Thoracic aorta endothelial cell (primary cell): ENCODE results near the gene LRRIQ1. TPM values are rescaled to one million over a fixed set of nuclear protein-coding genes. Genes with fewer than 3 reads are reported as not detected.

ENCODE experiments used
- total RNA-seq: library from RNA; depleted of rRNA; stranded (reverse); fragments of >200 nt; gene quantifications from 2 replicates; pipeline ENCODE4 v1.2.3, GENCODE V29; 2012

Gene LRRIQ1
- total RNA-seq, result 0.27 and 0.72 TPM in 2 replicates

GRCh38 chr12:85036234-85036707 lies at the start of gene LRRIQ1, which contains the start of gene TSPAN19:
Gene LRRIQ1 (plus strand): TSS chr12:85036351. CDS start chr12:85038177, 1,826 bp downstream.
Gene TSPAN19 (minus strand): TSS chr12:85036277. CDS start chr12:85029946, 6,331 bp downstream.

GRCh38 chr12:85280165-85280983 lies 244.2 kb downstream of the LRRIQ1 start, which contains the start of gene ALX1:
Gene ALX1 (plus strand): TSS chr12:85280220. CDS start chr12:85280262, 42 bp downstream.

Other genes starting within 250 kb of the LRRIQ1 start
- 0.43 and 0.80 TPM in 2 replicates for gene SLC6A15, start 123.6 kb upstream of the LRRIQ1 start, total RNA-seq
- gene TSPAN19, start 74 bp upstream of the LRRIQ1 start, total RNA-seq, result not detected in 2 replicates
- gene ALX1, start 243.9 kb downstream of the LRRIQ1 start, total RNA-seq, result 0.14 and 0.53 TPM in 2 replicates